GM23338 (cell line): ENCODE data around the gene FBLN1. TPM values are rescaled to one million over a fixed set of nuclear protein-coding genes. Genes with fewer than 3 reads are reported as not detected.
"Not testable (repeated sequence)": the region's sequence is repeated elsewhere in the genome, so short reads cannot be mapped to it uniquely, and the experiment has no call there.

Experiments used
- ATAC-seq: fragments of 200-7000 bp; cut with Tn5 transposase; 3 replicates; pipeline ENCODE4 v1.9.1; 2020
- DNase-seq: peaks from one replicate; pipeline ENCODE4 v3.0.0-alpha.2; 2015; ENCODE audit warnings: low spot score
- H2AFZ ChIP-seq: fragments of 200-600 bp; sonication (generic); 2 replicates; pipeline ENCODE4 v1.8.0; 2016; ENCODE audit warnings: antibody characterized with exemption, mild to moderate bottlenecking, moderate library complexity
- H3F3A ChIP-seq: fragments of 200-600 bp; sonication (generic); replicated peaks from 2 replicates; pipeline ENCODE4 v1.8.0; 2017; ENCODE audit warnings: antibody characterized with exemption, mixed run types, low read depth
- H3K27ac ChIP-seq: fragments of 200-600 bp; sonication (generic); 2 replicates; pipeline ENCODE4 v1.6.1; 2016; ENCODE audit warnings: low read depth
- H3K27me3 ChIP-seq: fragments of 200-600 bp; sonication (generic); 2 replicates; pipeline ENCODE4 v1.8.0; 2016; ENCODE audit warnings: mild to moderate bottlenecking, mixed run types, moderate library complexity; ENCODE audit not compliant: insufficient read depth
- H3K36me3 ChIP-seq: fragments of 200-600 bp; sonication (generic); 2 replicates; pipeline ENCODE4 v1.8.0; 2016; ENCODE audit warnings: mild to moderate bottlenecking; ENCODE audit not compliant: insufficient read depth
- H3K4me1 ChIP-seq: fragments of 200-600 bp; sonication (generic); 2 replicates; pipeline ENCODE4 v1.8.0; 2016; ENCODE audit warnings: mild to moderate bottlenecking, moderate library complexity; ENCODE audit not compliant: insufficient read depth
- H3K4me2 ChIP-seq: fragments of 200-600 bp; sonication (generic); 2 replicates; pipeline ENCODE4 v1.7.1; 2017; ENCODE audit warnings: mixed run types
- H3K4me3 ChIP-seq: fragments of 200-600 bp; sonication (generic); 2 replicates; pipeline ENCODE4 v1.6.1; 2016; ENCODE audit warnings: mixed run types
- H3K79me2 ChIP-seq: fragments of 200-600 bp; sonication (generic); replicated peaks from 2 replicates; pipeline ENCODE4 v1.8.0; 2017; ENCODE audit warnings: mild to moderate bottlenecking; ENCODE audit not compliant: insufficient read depth
- H3K9me2 ChIP-seq: fragments of 200-600 bp; sonication (generic); 2 replicates; pipeline ENCODE4 v1.8.0; 2017; ENCODE audit not compliant: insufficient read depth
- H4K20me1 ChIP-seq: fragments of 200-600 bp; sonication (generic); replicated peaks from 2 replicates; pipeline ENCODE4 v1.8.0; 2017; ENCODE audit warnings: mild to moderate bottlenecking; ENCODE audit not compliant: insufficient read depth
- H3K27ac Mint-ChIP-seq: 2 replicates; pipeline ENCODE4 v1.8.0; 2020; ENCODE audit warnings: inconsistent platforms, mild to moderate bottlenecking, moderate library complexity, mixed read lengths
- H3K27me3 Mint-ChIP-seq: 3 replicates; pipeline ENCODE4 v1.8.0; 2022; ENCODE audit warnings: low read depth, mild to moderate bottlenecking, moderate library complexity, mixed read lengths, inconsistent platforms; ENCODE audit not compliant: insufficient read depth, poor library complexity
- H3K36me3 Mint-ChIP-seq: 3 replicates; pipeline ENCODE4 v1.8.0; 2021; ENCODE audit warnings: low read depth, mild to moderate bottlenecking, inconsistent platforms, moderate library complexity, mixed read lengths
- H3K4me1 Mint-ChIP-seq: 3 replicates; pipeline ENCODE4 v1.8.0; 2020; ENCODE audit warnings: mild to moderate bottlenecking, inconsistent platforms, mixed read lengths
- H3K4me3 Mint-ChIP-seq: 3 replicates; pipeline ENCODE4 v1.8.0; 2021; ENCODE audit warnings: moderate library complexity, mild to moderate bottlenecking, inconsistent platforms, mixed read lengths
- H3K9me3 Mint-ChIP-seq: 3 replicates; pipeline ENCODE4 v1.8.0; 2020; ENCODE audit warnings: moderate library complexity, mild to moderate bottlenecking, inconsistent platforms, mixed read lengths
- REST ChIP-seq: IDR thresholded peaks from one replicate; pipeline ENCODE4 v1.6.1; 2018; ENCODE audit warnings: antibody characterized with exemption; ENCODE audit not compliant: unreplicated experiment
- ZNF462 ChIP-seq: fragments of 250-450 bp; sonication (Bioruptor Pico); IDR thresholded peaks from 2 replicates; pipeline ENCODE4 v1.5.0; 2020; ENCODE audit warnings: mild to moderate bottlenecking, moderate library complexity
- polyA plus RNA-seq: library from polyadenylated mRNA; unstranded; fragments of >200 nt; fragmentation: Nextera tagmentation; extraction: Ambion mirVana; gene quantifications from 2 replicates; pipeline ENCODE4 v1.2.1, GENCODE V29; 2016
- total RNA-seq: library from RNA; depleted of rRNA; stranded (reverse); fragments of >200 nt; shearing (Covaris generic); gene quantifications from 2 replicates; pipeline ENCODE4 v1.2.3, GENCODE V29; 2014

Gene FBLN1
- total and polyA plus RNA-seq, 2 experiments from 2014 or later = 90.1 to 137 TPM

GRCh38 chr22:45542736-45543135, 40.1 kb downstream of the FBLN1 start:
- H3K27me3 Mint-ChIP-seq, H3K27ac ChIP-seq, ATAC-seq, H3K79me2 ChIP-seq, DNase-seq, H3K4me1 ChIP-seq, H2AFZ ChIP-seq, H3K4me3 ChIP-seq, H3K4me2 ChIP-seq, H3F3A ChIP-seq, H3K27ac Mint-ChIP-seq, H3K4me3 Mint-ChIP-seq, H4K20me1 ChIP-seq, H3K9me3 Mint-ChIP-seq, H3K9me2 ChIP-seq, H3K27me3 ChIP-seq, H3K4me1 Mint-ChIP-seq: not testable (repeated sequence)
- H3K36me3 Mint-ChIP-seq = peaks cover 51% of the 10 kb centered on the region
- H3K36me3 ChIP-seq = peaks cover 16% of the 10 kb centered on the region; the same call in 1 of the 2 replicates

DNA sequence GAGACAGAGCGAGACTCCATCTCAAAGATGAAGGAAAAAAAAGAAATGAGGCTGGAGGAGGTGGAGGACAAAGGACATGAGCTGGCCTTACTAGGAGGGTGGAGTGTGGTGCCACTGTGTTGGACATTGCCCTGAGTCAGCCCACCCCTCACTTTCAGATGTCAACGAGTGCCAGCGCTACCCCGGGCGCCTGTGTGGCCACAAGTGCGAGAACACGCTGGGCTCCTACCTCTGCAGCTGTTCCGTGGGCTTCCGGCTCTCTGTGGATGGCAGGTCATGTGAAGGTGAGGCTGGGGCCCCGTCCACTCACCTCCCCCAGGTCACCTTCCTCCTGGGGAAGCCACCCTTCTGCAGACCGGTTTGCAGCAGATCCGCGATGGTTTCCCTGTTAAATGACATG, 40.6 kb downstream of the FBLN1 start:
- H3K27me3 Mint-ChIP-seq = peaks cover 3% of the 10 kb centered on the region
- DNase-seq (no peak), ATAC-seq (no peak)
- no peak overlapping the region for H3K4me2 ChIP-seq
- H3K27me3 ChIP-seq = no peaks in the 10 kb centered on the region
- no peaks in the 10 kb centered on the region for H3F3A ChIP-seq
- H3K36me3 ChIP-seq = peaks cover 16% of the 10 kb centered on the region; the same call in 1 of the 2 replicates
- H3K9me2 ChIP-seq = no peaks in the 10 kb centered on the region
- no peak overlapping the region for H3K27ac ChIP-seq
- H3K27ac Mint-ChIP-seq = no peak overlapping the region
- H3K4me3 ChIP-seq = no peak overlapping the region
- H3K79me2 ChIP-seq = no peaks in the 10 kb centered on the region
- TF ChIP-seq ZNF462 (CRISPR knock-in tag) (no peak), REST (no peak)
- H2AFZ ChIP-seq = no peak overlapping the region
- H4K20me1 ChIP-seq = no peaks in the 10 kb centered on the region
- no peaks in the 10 kb centered on the region for H3K4me1 ChIP-seq
- peaks cover 4% of the 10 kb centered on the region; the same call in 2 of the 3 replicates for H3K4me1 Mint-ChIP-seq
- H3K4me3 Mint-ChIP-seq = no peak overlapping the region
- H3K9me3 Mint-ChIP-seq = no peaks in the 10 kb centered on the region
- peaks cover 56% of the 10 kb centered on the region for H3K36me3 Mint-ChIP-seq
